ENCODE results near the gene GLIS1.

The GLIS1 gene

GRCh38 chr1:53732409-53732808 is 6.6 kb downstream of the GLIS1 start:
- TF ChIP-seq, protein P1, sequence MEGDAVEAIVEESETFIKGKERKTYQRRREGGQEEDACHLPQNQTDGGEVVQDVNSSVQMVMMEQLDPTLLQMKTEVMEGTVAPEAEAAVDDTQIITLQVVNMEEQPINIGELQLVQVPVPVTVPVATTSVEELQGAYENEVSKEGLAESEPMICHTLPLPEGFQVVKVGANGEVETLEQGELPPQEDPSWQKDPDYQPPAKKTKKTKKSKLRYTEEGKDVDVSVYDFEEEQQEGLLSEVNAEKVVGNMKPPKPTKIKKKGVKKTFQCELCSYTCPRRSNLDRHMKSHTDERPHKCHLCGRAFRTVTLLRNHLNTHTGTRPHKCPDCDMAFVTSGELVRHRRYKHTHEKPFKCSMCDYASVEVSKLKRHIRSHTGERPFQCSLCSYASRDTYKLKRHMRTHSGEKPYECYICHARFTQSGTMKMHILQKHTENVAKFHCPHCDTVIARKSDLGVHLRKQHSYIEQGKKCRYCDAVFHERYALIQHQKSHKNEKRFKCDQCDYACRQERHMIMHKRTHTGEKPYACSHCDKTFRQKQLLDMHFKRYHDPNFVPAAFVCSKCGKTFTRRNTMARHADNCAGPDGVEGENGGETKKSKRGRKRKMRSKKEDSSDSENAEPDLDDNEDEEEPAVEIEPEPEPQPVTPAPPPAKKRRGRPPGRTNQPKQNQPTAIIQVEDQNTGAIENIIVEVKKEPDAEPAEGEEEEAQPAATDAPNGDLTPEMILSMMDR (IDR thresholded peaks at IDR 0.05; ENCODE audit: extremely low read depth, missing control alignments) = no peak
- DNase-seq (ENCODE audit: low spot score) = no peak

GRCh38 chr1:53731779-53732305 is 7.1 kb downstream of the GLIS1 start:
- TF ChIP-seq, protein P1 (IDR thresholded peaks at IDR 0.05; ENCODE audit: extremely low read depth, missing control alignments) = no peak
- DNase-seq (ENCODE audit: low spot score) = no peak

DNA sequence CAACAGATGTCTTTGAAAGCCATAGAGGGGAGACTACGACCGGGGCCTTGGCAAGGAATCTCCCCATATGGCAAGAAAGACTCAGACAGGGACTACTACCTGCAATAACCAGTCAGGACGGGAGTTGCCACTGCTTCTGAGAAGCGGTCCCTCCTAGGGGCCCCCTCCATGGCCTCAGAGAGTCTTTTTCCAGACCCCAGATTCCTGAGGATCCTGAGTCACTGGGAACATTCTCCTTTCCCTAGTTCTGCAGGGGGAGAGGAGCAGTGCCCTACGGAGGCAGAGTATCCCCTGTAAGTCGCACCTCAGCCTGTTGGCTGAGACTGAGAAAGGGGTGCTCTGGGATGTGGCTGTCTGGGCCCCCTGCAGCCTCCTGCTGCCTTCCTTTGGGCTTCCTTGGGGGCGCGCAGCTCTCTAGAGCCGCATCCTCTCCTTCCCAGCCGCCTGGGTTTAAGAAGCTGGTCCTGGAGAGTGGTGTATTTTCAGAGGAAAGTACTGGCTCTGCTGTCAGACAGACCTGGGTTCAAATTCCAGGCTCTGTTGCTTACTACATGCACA is 7.8 kb downstream of the GLIS1 start:
- TF ChIP-seq, protein P1 (IDR thresholded peaks at IDR 0.05; ENCODE audit: extremely low read depth, missing control alignments) = no peak
- DNase-seq (ENCODE audit: low spot score) = no peak

DNA sequence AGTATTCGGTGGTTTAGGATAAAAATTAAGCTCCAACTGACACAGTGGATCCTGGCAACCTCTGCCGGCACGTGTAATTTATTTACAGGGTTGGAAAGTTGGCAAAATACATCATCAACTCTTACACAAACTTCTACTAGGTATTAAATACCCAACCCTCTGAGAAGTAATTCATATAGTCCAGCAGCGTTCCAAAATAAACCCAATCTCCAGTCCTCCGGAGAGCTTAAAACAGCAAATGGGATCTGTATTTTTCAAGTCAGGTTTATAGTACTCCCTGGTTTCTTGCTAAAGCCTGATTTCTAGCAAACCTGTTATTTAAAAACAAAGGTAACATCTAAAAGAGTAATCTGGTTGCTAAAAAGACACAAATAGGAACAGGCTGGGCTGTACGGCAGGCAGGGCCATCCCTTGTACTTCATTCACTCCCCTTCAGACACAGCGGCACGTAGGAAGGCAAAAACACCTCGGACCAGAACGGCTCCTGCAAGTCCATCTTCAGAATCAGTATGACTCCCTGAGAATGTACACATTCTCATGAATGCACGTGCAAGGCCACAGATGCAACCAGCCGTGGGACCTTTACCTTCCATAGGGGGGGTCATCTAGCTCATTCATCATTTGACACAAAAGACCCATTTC is 8.6 kb downstream of the GLIS1 start:
- TF ChIP-seq, protein P1 (IDR thresholded peaks at IDR 0.05; ENCODE audit: extremely low read depth, missing control alignments) = no peak
- DNase-seq (ENCODE audit: low spot score) = no peak

GRCh38 chr1:53729456-53730223 is 9.3 kb downstream of the GLIS1 start:
- no peak for DNase-seq (ENCODE audit: low spot score)
- TF ChIP-seq, protein P1 (IDR thresholded peaks at IDR 0.05; ENCODE audit: extremely low read depth, missing control alignments) = no peak

DNA sequence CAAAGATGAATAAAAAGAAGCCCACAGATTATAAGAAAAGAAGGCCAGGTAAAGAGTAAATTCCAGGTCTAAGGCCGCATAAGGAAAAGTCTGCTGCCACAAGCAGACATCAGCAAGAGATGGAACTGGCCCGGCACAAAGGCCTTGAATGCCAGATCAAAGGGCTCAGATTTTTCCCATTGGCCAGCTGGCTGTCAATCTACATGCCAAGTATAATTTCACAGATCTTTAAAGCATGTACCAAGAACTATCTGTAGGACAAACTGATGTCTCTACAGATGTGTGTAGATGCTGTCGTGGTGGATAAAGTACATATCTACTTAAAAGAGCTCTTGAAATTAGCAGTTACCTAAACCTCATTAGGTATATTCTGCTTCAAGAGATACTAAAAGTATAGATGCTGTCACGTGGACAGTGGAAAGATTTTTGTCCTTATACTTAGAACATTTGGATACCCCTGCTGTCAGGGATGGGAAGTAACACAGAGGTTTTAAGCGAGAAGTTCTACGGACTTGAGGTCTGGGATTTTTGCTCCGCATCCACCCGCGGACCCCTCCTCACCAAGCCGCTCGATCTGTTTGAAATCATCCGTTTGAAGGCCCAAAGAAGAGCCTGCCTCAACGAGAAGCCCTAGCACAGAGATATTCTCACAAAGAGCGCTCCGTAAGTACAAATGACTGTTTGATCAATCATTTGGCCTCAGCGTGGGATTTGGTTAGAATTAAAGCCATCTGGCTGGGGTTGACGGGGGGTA is 10.1 kb downstream of the GLIS1 start:
- TF ChIP-seq, protein P1 (IDR thresholded peaks at IDR 0.05; ENCODE audit: extremely low read depth, missing control alignments) = no peak
- DNase-seq (ENCODE audit: low spot score) = no peak

All from GM20000 (cell line).